GM13976 (cell line): ENCODE results near the gene SPAG6.
"Not testable (repeated sequence)": the region's sequence is repeated elsewhere in the genome, so short reads cannot be mapped to it uniquely, and the experiment has no call there.

Source experiments
- DNase-seq: peaks from one replicate; pipeline ENCODE4 v3.0.0; 2012; ENCODE audit warnings: low spot score
- in situ Hi-C: fragments of 300-500 bp; cut with MboI; formaldehyde crosslinking; loops from one replicate; pipeline ENCODE4 v1.12.0; 2022; ENCODE audit warnings: low sequenced_read_pairs, mixed read lengths, inconsistent platforms; ENCODE audit not compliant: unreplicated experiment
- TF ChIP-seq, protein P1 (sequence below): IDR thresholded peaks from 2 replicates; pipeline ENCODE4 v1.5.1; 2012; ENCODE audit warnings: borderline replicate concordance, mild to moderate bottlenecking; ENCODE audit not compliant: insufficient read depth; ENCODE audit errors: extremely low read depth, missing control alignments, control extremely low read depth

The SPAG6 gene

DNA sequence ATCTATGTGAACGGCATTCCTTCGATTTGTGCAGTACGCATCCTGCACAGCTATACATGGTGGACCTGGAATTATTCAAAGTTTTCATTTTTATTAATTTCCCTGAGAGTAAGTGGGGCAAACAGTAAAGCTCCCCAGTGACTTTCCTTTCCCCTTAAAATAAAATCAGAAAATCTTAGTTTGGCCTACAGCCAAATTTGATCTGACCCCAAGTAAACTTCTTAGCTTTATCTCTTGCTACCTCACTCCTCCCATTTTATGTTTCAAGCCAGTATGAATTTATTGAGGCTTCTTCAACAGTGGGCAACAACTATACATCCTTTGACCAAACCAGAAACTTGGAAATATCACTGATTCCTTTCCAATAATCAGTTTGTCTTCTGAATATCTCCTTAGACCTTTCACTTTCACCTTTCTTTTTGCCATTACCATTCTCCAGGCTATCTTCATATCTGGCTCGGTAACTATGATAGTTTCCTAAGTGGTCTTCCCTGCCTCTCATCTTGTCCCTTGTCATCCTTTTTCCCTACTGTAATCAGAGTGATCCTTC lies 11.1 kb downstream of the SPAG6 start:
- in situ Hi-C loops, result no loop called here
- DNase-seq, result no peak
- TF ChIP-seq, protein P1, sequence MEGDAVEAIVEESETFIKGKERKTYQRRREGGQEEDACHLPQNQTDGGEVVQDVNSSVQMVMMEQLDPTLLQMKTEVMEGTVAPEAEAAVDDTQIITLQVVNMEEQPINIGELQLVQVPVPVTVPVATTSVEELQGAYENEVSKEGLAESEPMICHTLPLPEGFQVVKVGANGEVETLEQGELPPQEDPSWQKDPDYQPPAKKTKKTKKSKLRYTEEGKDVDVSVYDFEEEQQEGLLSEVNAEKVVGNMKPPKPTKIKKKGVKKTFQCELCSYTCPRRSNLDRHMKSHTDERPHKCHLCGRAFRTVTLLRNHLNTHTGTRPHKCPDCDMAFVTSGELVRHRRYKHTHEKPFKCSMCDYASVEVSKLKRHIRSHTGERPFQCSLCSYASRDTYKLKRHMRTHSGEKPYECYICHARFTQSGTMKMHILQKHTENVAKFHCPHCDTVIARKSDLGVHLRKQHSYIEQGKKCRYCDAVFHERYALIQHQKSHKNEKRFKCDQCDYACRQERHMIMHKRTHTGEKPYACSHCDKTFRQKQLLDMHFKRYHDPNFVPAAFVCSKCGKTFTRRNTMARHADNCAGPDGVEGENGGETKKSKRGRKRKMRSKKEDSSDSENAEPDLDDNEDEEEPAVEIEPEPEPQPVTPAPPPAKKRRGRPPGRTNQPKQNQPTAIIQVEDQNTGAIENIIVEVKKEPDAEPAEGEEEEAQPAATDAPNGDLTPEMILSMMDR, result no peak

DNA sequence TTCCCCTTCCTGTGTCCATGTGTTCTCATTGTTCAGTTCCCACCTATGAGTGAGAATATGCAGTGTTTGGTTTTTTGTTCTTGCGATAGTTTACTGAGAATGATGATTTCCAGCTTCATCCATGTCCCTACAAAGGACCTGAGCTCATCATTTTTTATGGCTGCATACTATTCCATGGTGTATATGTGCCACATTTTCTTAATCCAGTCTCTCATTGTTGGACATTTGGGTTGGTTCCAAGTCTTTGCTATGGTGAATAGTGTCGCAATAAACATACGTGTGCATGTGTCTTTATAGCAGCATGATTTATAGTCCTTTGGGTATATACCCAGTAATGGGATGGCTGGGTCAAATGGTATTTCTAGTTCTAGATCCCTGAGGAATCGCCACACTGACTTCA lies 12.5 kb downstream of the SPAG6 start:
- DNase-seq, in situ Hi-C loops: not testable (repeated sequence)

DNA sequence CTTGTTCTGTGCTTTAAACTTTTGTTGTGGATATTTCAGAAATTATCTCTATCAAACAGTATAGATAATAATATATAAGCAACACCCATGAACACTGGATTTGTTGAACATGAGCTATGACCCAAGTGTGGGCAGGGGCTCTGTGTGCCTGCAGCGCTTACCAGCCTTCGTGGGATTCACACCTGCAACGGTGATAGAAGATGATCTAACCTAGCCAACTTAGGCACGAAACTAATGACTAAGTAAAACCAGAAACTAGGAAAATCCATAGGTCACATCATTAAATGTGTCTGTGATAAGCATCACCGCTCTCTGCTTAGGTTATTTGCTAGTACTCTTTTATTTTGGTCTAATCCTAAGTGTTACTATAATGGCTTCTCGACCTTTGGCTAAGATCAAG lies 18.0 kb downstream of the SPAG6 start:
- TF ChIP-seq, protein P1, result no peak
- in situ Hi-C loops, result no loop called here
- no peak for DNase-seq

DNA sequence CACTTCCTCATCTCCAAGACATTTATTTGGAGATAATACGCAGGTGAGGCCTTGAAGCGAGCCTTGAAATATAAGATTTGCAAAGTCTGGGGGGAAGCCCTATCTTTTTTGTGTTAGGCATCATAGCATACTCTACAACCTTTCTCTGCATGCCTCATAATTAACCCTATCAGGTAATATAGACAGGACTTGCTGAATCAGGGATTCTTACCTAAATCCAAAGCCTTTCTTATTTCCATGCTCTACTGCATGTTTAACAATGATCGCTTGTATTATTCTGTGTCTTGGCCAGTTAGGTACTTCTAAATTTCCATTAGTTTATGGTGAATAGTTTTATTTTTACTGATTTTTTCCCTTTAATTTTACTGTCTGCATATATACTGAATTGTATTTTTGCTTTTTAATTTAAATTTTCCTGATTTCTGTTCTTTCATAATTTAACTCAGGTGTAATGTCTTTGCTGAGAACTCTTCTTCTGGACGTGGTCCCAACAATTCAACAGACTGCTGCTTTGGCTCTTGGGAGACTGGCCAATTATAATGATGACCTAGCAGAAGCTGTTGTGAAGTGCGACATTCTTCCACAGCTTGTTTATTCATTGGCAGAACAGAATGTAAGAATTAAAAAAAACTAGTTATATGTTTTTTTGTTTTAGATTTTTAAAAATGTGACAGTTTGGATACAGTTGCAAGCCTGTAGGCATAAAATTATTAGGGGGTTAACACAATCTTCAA lies 19.3 kb downstream of the SPAG6 start:
- DNase-seq, result no peak
- in situ Hi-C loops, result no loop called here
- TF ChIP-seq, protein P1, result no peak

DNA sequence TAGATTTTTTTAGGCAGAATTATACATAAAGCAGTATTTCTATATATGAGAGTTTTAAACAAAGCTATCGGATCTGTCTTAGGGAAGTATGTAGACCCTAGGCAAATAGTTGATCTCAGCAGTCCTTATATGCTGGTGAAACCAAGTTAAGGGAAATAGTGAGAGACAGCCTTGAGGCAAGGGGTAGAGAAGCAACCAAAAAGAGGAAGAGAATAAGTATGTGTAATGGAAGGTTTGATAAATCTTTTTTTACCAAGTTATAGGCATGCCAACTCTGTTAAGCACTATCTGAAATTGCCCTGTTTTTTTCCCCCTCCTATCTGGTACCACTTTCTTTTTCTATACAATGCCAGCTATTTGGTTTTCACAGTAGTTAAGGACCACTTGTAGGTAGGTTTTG lies 19.9 kb downstream of the SPAG6 start:
- no peak for DNase-seq
- TF ChIP-seq, protein P1, result no peak
- in situ Hi-C loops, result no loop called here

DNA sequence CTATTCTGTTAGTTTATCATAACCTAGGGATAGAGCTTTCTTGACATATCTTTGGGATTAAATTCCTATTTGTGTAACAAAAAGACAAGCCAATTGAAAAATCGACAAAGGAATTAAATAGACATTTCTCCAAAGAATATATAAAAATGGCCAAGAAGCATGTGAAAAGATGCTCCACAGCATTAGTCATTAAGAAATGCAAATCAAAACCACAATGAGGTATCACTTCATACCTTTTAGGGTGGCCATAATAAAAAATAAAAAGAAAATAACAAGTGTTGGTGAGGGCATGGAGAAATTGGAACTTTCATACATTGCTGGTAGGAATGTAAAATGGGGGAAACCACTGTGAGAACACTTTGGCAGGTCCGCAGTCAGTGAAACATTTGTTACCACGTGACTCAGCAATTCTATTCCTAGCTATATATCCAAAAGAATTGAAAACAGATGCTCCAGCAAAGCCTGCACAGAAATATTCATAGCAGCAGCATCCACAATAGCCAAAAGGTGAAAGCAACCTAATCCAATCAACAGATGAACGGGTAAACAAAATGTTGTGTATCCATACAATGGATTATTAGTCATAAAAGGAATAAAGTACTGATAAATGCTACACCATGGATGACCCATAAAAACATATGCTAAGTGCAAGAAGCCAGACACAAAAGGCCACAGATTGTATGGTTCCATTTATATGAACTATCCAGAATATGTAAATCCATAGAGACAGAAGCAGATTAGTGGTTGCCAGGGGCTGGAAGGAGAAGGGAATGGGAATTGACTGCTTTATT lies 20.5 kb downstream of the SPAG6 start:
- TF ChIP-seq, protein P1, result no peak
- DNase-seq, result no peak
- in situ Hi-C loops, result no loop called here

DNA sequence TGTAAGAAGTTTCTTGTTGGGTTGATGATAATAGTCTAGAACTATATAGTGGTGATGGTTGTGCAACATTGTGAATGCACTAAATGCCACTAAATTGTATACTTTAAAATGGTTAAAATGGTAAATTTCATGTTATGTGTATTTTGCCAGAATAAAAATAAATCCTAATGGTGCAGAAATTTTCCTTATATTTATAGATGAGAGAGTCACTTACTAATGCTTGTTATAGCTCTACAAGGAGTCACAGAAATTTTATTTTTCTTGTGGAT lies 21.1 kb downstream of the SPAG6 start:
- TF ChIP-seq, protein P1, result no peak
- no peak for DNase-seq
- in situ Hi-C loops, result no loop called here
